ENCODE data around the gene TMEM163. TPM values are rescaled to one million over a fixed set of nuclear protein-coding genes. Genes with fewer than 3 reads are reported as not detected.

Gene TMEM163
- total and polyA plus RNA-seq, 2 donors (not counting 3 experiments of a cell fraction or from before 2014, with no cell fraction given): 1.0 to 2.8 TPM

DNA sequence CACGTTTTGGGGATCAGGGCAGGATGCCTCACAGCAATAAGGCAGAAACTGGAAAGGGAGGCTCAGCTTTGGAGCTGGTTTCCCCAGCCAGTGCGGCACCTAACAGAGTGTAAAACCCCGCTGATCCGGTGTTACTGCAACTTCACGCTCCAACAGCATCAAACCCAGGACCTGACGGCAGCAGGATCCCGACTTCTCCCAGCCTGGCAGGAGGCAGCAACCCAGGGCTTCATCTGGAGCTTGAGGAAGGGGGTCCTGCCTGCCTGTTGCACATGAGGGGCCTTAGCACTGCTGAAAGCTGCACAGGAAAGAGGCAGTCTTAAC, 255.1 kb downstream of the TMEM163 start:
- FAIRE-seq (no peak), DNase-seq (ENCODE audit: low read depth, low spot score) (no peak)
- no peak overlapping the region for H3K27ac ChIP-seq (ENCODE audit: insufficient read depth, low read depth, low read length)
- H3K36me3 ChIP-seq (ENCODE audit: control insufficient read depth in 2 of 2, extremely low read depth in 1 of 2, insufficient read depth in 2 of 2, low read length in 2 of 2): no peaks in the 10 kb centered on the region
- H3K4me2 ChIP-seq (ENCODE audit: insufficient read depth, low read length): no peak overlapping the region
- no peak for TF ChIP-seq POLR2AphosphoS5 (IDR thresholded peaks at IDR 0.05; ENCODE audit: insufficient read depth, low read depth, low read length)
- no peak for TF ChIP-seq FOS (IDR thresholded peaks at IDR 0.05; ENCODE audit: borderline replicate concordance, insufficient read depth, low read length)
- TF ChIP-seq GATA2 (IDR thresholded peaks at IDR 0.05; ENCODE audit: insufficient read depth, insufficient read length, low read depth, low read length): no peak
- TF ChIP-seq, protein P1, sequence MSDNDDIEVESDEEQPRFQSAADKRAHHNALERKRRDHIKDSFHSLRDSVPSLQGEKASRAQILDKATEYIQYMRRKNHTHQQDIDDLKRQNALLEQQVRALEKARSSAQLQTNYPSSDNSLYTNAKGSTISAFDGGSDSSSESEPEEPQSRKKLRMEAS (IDR thresholded peaks at IDR 0.05; ENCODE audit: insufficient read depth, insufficient read length): no peak
- TF ChIP-seq POLR2A (IDR thresholded peaks at IDR 0.05; ENCODE audit: low read depth, low read length): no peak
- H3K9me1 ChIP-seq (replicated peaks; ENCODE audit: control insufficient read depth, extremely low read depth, insufficient read depth, low read length): no peaks in the 10 kb centered on the region
- CTCF ChIA-PET: interaction anchor here (1.0 kb wide), 1 partner anchor 13 kb away, joined by 7 read pairs; no protein-coding TSS in a partner anchor
- no TSS peak for BruUV-seq (replicated peaks)
- dilution Hi-C loops (cut with MboI; ENCODE audit: extremely low pct_ligation_motif_present, low sequenced_read_pairs) (no loop called here), intact Hi-C loops (cut with micrococcal nuclease) (no loop called here)
- no peaks in the 10 kb centered on the region for H3K27me3 ChIP-seq (ENCODE audit: control insufficient read depth in 2 of 2, insufficient read depth in 2 of 2, low read length in 2 of 2)
- H3K9me3 ChIP-seq (replicated peaks; ENCODE audit: control insufficient read depth, insufficient read depth, low read length): no peaks in the 10 kb centered on the region
- no peaks in the 10 kb centered on the region for H3K79me2 ChIP-seq (ENCODE audit: control insufficient read depth, insufficient read depth, low read length)
- H3K4me3 ChIP-seq (replicated peaks in 1 of 3; ENCODE audit: insufficient read depth in 1 of 3, low read depth in 1 of 3, low read length in 3 of 3): no peak overlapping the region
- POLR2A ChIA-PET: no interaction called here
- H4K20me1 ChIP-seq (replicated peaks; ENCODE audit: control insufficient read depth, extremely low read depth, insufficient read depth, low read length): no peaks in the 10 kb centered on the region
- H3K9ac ChIP-seq (replicated peaks; ENCODE audit: extremely low read depth, insufficient read depth, low read length): no peak overlapping the region
- no peaks in the 10 kb centered on the region for H3K4me1 ChIP-seq (ENCODE audit: control insufficient read depth, extremely low read depth, insufficient read depth, low read length)
- no peak overlapping the region for H2AFZ ChIP-seq (ENCODE audit: low read depth, low read length)

DNA sequence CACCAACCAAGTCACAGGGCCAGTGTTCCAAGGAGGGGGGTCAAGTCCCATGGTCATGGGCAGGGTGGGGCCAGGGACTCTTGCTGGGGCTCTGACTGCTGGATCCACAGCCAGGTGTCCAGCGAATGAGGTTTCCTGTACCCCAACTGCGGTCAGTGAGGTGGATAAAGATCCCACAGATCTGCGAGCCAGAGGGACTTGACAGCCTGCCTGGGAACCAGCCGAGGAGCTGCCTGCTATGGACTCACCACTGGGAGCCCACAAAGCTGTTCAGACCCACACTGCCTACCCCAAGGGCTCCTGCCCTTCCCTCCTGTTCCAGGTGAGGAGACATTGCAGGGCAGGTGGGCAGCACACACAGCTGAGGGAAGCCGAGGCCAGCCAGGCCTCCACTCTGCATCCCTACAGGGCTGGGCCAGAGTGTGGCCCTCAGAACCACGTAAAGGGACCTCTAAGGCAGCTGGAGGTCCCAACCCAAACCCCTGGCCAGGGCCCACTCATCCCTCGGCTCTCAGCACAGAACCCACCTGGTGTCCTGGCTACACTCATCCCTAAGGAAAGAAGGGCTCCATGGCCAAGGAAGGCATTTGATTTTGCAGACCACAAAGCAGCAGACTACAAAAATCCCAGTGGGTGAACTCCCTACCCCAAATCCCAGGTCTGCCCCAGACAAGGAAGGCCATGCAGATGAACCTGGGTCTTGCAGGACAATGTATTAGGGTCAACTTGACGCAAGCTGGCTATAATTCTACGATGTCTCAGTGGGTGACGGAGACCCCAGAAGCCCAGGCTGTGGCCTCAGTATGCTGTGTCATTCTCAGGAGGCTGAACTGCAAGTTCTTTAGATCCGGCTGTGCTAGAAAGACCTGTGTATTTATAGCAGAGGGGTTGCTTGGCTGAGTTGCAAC, 255.8 kb downstream of the TMEM163 start:
- FAIRE-seq (no peak), DNase-seq (ENCODE audit: low read depth, low spot score) (no peak)
- BruUV-seq (replicated peaks): no TSS peak
- Histone ChIP-seq H3K36me3 (ENCODE audit: control insufficient read depth in 2 of 2, extremely low read depth in 1 of 2, insufficient read depth in 2 of 2, low read length in 2 of 2) (no peaks in the 10 kb centered on the region), H3K4me1 (ENCODE audit: control insufficient read depth, extremely low read depth, insufficient read depth, low read length) (peaks cover under 1% of the 10 kb centered on the region), H3K9ac (replicated peaks; ENCODE audit: extremely low read depth, insufficient read depth, low read length) (no peak overlapping the region), H3K9me1 (replicated peaks; ENCODE audit: control insufficient read depth, extremely low read depth, insufficient read depth, low read length) (no peaks in the 10 kb centered on the region), H3K4me2 (ENCODE audit: insufficient read depth, low read length) (no peak overlapping the region), H3K9me3 (replicated peaks; ENCODE audit: control insufficient read depth, insufficient read depth, low read length) (no peaks in the 10 kb centered on the region), H3K79me2 (ENCODE audit: control insufficient read depth, insufficient read depth, low read length) (no peaks in the 10 kb centered on the region), H3K4me3 (replicated peaks in 1 of 3; ENCODE audit: insufficient read depth in 1 of 3, low read depth in 1 of 3, low read length in 3 of 3) (no peak overlapping the region), H4K20me1 (replicated peaks; ENCODE audit: control insufficient read depth, extremely low read depth, insufficient read depth, low read length) (no peaks in the 10 kb centered on the region), H3K27me3 (ENCODE audit: control insufficient read depth in 2 of 2, insufficient read depth in 2 of 2, low read length in 2 of 2) (no peaks in the 10 kb centered on the region), H2AFZ (ENCODE audit: low read depth, low read length) (no peak overlapping the region), H3K27ac (ENCODE audit: insufficient read depth, low read depth, low read length) (no peak overlapping the region)
- TF ChIP-seq GATA2 (IDR thresholded peaks at IDR 0.05; ENCODE audit: insufficient read depth, insufficient read length, low read depth, low read length): no peak
- no peak for TF ChIP-seq POLR2AphosphoS5 (IDR thresholded peaks at IDR 0.05; ENCODE audit: insufficient read depth, low read depth, low read length)
- dilution Hi-C loops (cut with MboI; ENCODE audit: extremely low pct_ligation_motif_present, low sequenced_read_pairs): no loop called here
- POLR2A ChIA-PET: no interaction called here
- CTCF ChIA-PET: no interaction called here
- intact Hi-C loops (cut with micrococcal nuclease): no loop called here
